HG02852 (cell line): ENCODE data around the gene HAUS5.
"Not testable (repeated sequence)": the region's sequence is repeated elsewhere in the genome, so short reads cannot be mapped to it uniquely, and the experiment has no call there.

ENCODE experiments used
- ATAC-seq: cut with Tn5 transposase; IDR thresholded peaks from one replicate; pipeline ENCODE4 v1.9.1; 2021; ENCODE audit warnings: mild to moderate bottlenecking, moderate library complexity; ENCODE audit not compliant: unreplicated experiment

HAUS5 gene

GRCh38 chr19:35612559-35613321, at the start of gene HAUS5:
Gene HAUS5, plus strand, starts transcription at chr19:35612735. Its CDS starts 60 bp downstream, at chr19:35612795.
- ATAC-seq = peak; percentile 79

GRCh38 chr19:35562776-35563175, 49.8 kb upstream of the HAUS5 start:
- no peak for ATAC-seq

- no peak for ATAC-seq
Measured at GRCh38 chr19:35563207-35563829, 49.2 kb upstream of the HAUS5 start, which contains the start of gene ATP4A. Gene ATP4A, minus strand, starts transcription at chr19:35563658. Its CDS starts 29 bp downstream, at chr19:35563629.

GRCh38 chr19:35565016-35565856, 47.3 kb upstream of the HAUS5 start:
- ATAC-seq = no peak

- no peak for ATAC-seq
Measured at GRCh38 chr19:35566738-35567137, 45.8 kb upstream of the HAUS5 start.

- no peak for ATAC-seq
Measured at GRCh38 chr19:35569281-35569781, 43.2 kb upstream of the HAUS5 start.

GRCh38 chr19:35571406-35571965, 41.0 kb upstream of the HAUS5 start:
- ATAC-seq = no peak

- ATAC-seq = no peak
Measured at GRCh38 chr19:35577918-35578317, 34.6 kb upstream of the HAUS5 start.

GRCh38 chr19:35578707-35579106, 33.8 kb upstream of the HAUS5 start:
- ATAC-seq = no peak

GRCh38 chr19:35582760-35583159, 29.8 kb upstream of the HAUS5 start:
- no peak for ATAC-seq

GRCh38 chr19:35585848-35586247, 26.7 kb upstream of the HAUS5 start, which contains the start of gene PMIS2:
Gene PMIS2, plus strand, starts transcription at chr19:35586173. Its CDS starts 87 bp downstream, at chr19:35586260.
- ATAC-seq = no peak

- ATAC-seq = no peak
Measured at GRCh38 chr19:35587321-35587720, 25.2 kb upstream of the HAUS5 start.

GRCh38 chr19:35590875-35591274, 21.7 kb upstream of the HAUS5 start:
- no peak for ATAC-seq

GRCh38 chr19:35592226-35592625, 20.3 kb upstream of the HAUS5 start:
- no peak for ATAC-seq

- not testable (repeated sequence) for ATAC-seq
Measured at GRCh38 chr19:35595026-35595425, 17.5 kb upstream of the HAUS5 start.

- ATAC-seq = no peak
Measured at GRCh38 chr19:35595928-35596327, 16.6 kb upstream of the HAUS5 start.

- ATAC-seq = no peak
Measured at GRCh38 chr19:35596366-35596999, 16.1 kb upstream of the HAUS5 start.

GRCh38 chr19:35601971-35602370, 10.6 kb upstream of the HAUS5 start:
- ATAC-seq = no peak

GRCh38 chr19:35604436-35604835, 8.1 kb upstream of the HAUS5 start:
- ATAC-seq = not testable (repeated sequence)

- not testable (repeated sequence) for ATAC-seq
Measured at GRCh38 chr19:35607170-35607569, 5.4 kb upstream of the HAUS5 start.
